Activated T-cell treated with anti-CD3 and anti-CD28 coated beads for 24 hours (primary cell): Measurements from ENCODE around the gene CYP19A1.

ENCODE experiments used
- DNase-seq: peaks from one replicate; pipeline ENCODE4 v3.0.0-alpha.2; 2020; ENCODE audit warnings: low read depth

Gene CYP19A1

DNA sequence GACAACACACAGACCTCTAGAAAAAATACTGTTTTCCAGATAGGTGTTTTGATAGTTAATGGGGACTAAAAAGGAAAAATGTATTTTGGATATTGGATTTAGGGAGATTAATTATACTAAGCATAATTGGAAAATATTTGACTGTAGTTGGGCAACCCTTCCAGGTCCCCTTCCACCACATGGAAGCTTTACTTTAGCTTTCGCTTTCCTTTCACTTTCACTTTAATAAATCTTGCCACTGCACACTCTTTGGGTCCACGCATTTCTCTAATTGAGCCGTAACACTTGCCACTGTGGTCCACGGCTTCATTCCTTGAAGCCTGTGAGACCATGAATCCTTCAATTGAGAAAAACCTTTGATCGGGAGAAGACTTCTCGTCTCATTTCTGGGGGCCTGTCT is 18.6 kb upstream of the CYP19A1 start:
- DNase-seq, result no peak

DNA sequence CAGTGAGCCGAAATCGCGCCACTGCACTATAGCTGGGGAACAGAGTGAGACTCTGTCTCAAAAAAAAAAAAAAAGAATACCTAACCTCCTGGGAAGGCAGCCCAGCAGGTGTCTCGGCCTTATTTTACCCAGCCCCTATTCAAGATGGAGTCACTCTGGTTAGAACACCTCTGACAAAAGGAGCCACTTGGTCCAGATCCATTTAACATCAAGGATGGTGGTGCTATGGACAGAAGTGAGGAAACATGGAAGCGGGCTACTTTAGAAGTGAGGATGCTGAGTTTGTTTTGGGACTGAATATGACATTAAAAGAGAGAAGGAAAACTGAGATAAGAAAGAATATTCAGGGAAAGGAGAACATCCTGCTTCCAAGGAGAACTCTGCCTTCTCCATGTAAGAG is 17.8 kb upstream of the CYP19A1 start:
- DNase-seq, result no peak

- no peak for DNase-seq
Observed at GRCh38 chr15:51355096-51355495, 16.7 kb upstream of the CYP19A1 start.

DNA sequence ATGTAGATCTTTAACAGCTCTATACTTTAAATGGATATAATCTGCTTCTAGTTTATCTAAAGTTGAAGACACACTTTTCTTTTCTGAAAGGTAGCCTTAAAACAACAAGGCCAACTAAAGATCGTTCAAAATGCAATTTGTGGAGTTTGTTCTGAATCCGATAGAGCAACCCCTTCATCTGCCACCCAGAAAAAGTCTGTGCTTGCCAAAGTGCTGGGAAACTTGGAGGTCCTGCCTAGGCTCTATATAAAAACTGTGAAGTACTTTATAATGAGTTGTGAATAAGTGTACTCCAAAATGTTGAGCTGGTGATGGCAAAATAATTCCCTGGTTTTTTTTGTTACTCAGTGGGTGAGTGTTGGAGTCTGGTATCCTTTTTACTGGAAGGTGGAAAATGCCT is 15.6 kb upstream of the CYP19A1 start:
- DNase-seq, result no peak

DNA sequence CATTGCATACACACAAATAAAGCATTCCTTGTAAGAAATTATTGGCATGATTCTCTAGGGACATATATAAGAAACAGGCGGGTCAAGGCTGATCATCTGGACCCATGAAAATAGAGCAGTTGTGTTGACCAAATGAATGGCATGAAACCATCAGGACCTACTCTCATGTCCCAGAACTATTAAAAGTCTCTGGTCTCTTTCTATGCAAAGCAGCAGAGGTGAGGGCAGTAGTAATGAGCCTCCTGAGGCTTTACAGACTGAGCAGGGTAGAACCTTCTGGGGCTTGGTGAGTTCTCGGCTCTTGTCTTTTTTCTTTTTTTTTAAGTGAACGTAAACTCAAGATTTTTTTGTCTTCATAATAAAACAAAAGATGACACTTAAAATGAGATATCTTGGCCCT is 12.3 kb upstream of the CYP19A1 start:
- no peak for DNase-seq

DNA sequence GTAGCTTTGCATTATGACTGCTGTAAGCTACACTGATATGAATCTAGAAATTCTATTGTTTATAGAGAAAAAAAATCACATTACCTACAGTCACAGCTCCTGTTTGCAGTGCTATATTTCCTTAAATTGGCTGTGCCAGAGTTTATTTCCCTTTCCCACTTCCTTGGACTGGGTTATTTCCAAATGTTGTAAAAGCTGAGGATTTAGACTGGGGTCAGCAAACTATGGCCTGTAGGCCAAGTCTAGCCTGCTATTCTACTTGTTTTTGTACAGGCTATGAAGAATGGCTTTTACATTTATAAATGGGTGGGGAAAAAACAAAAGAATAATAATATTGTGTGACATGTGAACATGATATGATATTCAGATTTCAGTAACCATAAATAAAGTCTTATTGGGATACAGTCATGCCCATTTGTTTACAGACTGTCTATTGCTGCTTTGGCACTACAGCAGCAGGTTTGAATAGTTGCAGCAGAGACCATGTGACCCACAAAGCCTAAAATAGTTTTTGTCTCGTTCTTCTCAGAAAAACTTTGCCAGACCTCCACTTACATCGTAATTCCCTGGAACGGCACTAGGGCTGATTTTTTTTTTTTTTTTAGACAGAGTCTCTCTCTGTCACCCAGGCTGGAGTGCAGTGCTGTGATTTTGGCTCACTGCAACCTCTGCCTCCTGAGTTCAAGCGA is 10.9 kb upstream of the CYP19A1 start:
- no peak for DNase-seq

DNA sequence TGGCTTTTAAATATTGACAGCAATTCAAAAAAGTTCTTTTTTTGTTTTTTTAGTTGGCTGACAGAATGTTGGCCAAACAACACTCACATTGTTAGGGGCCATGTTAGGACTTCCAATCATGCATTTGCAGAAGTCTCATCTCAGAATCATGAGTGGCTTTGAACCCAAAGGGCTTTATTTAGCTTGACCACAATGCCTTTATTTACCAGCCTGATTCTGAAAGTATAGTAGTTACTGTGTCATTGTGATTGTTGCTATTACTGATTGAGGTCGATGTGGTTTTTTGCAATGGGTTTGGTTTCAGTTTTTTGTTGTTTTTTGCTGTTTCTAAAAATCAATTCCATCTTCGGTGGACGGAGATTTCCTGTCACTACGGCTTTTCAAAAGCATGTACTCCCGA is 10.3 kb upstream of the CYP19A1 start:
- no peak for DNase-seq

GRCh38 chr15:51346136-51346535 is 7.7 kb upstream of the CYP19A1 start:
- DNase-seq, result no peak

- no peak for DNase-seq
Observed at GRCh38 chr15:51343466-51343865, 5.1 kb upstream of the CYP19A1 start.

DNA sequence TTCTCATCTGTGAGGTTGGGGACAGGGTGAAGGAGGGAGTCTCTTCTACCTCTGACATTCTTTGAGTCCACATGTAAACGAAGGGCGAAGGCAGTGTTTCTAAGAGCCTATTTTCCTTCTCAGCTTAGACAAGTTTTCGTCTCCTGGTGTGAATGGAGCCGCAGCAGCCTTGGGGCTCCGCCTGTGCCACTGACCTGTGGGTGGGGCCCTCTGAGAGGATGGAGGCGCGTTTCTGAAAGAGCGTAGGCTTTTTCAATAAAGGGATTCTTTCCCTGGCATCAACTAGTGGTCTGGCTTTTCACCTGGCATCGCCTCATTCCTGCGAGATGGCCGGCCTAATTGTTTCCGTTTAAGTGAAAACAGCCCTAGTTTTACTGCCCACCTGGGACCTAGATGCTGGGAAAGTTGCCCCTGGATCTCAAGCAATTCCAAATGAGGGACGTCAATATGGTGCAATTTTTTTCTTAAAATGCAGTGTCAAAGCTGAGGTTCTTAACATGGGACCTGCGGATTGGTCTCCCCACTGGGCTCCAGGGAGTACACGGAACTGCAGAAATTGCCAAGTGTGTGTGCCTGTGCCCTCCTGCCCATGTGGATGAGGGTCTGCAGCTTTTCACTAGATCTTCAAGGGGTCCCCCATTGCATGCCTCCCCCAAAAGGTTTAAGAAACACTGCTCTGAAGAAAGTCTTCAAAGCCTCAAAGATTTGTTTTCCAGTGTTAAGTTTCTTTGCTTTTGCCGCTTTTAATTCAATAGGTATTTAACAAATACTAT is 4.0 kb upstream of the CYP19A1 start:
- DNase-seq, result no peak

DNA sequence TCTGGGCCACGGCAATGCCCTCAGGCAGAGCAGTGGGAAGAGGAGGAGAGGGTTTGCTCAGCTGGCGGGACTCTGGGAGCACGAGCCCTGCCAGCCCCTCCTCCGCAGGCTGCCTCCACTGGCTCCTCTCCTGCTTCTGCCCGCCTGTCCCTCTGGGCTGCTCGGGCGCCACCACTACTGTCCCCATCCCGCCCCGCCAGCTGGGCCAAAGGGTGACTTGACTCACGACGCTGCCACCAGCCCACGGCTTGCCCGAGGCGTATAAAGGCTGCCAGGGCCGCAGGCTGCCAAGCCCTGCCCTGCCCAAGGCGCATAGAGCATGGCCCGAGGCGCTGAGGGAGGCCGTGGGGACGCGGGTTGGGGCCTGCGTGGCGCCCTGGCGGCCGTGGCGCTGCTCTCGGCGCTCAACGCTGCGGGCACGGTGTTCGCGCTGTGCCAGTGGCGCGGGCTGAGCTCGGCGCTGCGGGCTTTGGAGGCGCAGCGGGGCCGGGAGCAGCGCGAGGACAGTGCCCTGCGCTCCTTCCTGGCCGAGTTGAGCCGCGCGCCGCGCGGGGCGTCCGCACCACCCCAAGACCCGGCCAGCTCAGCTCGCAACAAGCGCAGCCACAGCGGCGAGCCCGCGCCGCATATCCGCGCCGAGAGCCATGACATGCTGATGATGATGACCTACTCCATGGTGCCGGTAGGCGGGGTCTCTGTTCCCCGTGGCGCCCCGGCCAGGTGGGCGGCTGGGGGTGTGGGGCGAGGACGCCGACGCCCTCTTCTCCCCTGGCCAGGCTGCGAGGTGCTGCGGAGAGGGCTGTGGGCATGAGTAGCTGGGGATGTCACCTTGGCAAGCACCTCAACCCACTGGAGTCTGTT is 3.2 kb upstream of the CYP19A1 start, which contains the start of gene GLDN:
Gene GLDN, plus strand, starts transcription at position 290 of the 861 bp plus-strand sequence. Its CDS starts 30 bp downstream, at position 320.
- DNase-seq, result no peak

- DNase-seq, result no peak
Observed at GRCh38 chr15:51335538-51336410, 2.6 kb downstream of the CYP19A1 start.

DNA sequence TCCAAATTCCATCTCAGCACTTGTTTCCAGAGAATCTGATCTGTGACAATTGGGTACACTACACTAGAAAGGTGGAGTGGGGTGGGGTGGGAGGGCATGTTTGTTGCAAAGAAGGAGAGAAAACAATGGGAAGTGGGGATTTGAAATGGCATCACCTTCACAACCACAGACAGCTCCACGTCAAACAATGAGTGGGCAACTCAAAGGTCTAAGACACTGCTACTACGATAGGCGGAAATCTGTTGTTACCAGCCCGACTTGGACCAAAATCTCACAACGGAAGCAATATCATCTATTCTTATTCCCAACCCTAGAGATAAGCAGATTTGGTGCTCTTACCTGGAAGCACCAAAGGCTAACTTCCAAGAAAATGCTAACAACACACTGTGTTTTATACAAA is 3.3 kb downstream of the CYP19A1 start:
- DNase-seq, result no peak

DNA sequence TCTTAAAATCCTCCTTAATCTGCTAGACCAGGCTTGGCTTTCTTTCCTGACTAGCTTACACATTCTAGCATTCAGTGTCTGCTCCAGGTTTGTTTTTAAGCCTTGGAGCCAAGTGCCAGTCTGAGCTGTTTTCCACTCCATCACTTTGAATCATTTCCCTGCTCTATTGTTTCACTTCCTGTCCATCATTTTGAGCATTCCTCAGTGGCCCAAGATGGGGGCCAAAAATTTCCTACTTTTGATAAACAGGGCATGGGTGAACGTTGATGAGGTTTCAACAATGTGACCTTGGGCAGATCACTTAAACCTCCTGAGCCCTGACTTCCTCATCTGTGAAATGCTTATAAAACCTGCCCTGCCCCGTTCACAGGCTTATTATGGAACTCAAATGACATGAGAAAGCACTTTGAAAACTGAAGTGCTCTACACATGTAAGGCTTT is 4.4 kb downstream of the CYP19A1 start:
- no peak for DNase-seq

GRCh38 chr15:51333571-51333970 is 4.8 kb downstream of the CYP19A1 start:
- DNase-seq, result no peak

DNA sequence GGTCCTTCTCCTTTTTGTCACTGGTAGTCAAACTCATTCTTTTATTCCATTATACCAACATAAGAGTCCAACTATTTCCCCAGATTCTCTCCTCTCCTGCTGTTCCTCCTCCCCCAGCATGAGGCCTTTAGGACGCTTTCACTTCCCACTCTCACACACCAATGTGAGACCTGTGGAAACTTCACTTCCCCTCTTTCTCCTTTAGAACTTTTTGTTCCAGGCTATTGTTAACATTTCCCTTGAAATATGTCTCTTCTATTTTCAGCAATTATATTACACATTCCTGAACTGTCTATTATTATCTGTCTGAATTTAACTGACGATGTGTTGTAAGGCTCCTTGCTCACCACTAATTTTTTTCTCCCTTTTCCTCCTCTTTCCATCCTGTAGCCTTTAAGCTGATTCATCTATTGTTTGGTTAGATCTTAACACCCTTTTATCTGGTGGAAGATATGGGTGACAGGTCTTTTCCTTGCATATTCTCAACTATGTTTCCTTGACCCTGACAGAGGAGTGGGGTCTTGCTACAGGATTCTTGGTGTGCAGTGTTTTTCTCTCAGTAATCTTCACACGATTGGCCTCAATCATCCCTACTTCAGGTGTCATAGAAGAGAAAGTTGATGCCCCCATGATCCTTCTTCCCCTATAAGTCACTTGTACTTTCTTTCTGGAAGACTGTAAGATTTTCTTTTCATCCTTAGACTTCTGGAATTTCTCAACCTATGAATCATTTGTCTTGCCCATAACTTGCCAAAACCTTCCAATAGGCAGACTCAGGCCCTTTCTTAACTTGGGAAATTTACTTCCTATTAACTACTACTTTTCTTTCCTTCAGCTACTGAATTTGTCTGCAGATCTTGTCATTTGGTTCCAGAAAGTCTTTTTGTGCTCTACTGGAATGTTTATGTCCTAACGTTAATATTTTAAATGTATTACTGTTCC is 5.9 kb downstream of the CYP19A1 start:
- no peak for DNase-seq

GRCh38 chr15:51331141-51331540 is 7.3 kb downstream of the CYP19A1 start:
- DNase-seq, result no peak

DNA sequence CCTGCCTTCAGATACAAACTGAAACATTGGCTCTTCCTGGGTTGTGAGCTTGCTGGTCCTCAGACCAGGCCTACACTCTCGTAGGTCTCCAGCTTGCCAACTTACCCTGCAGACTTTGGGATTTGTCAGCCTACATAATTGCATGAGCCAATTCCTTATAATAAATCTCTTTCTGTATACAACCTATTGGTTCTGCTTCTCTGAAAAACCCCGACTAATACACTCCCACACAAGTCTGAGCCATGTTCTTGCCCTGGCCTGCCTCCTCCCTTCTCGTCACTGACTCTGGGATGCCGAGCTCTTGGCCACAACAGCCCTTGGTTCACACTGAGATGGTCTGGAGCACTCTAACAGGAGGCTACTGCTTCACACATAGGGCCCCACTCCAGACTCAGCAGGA is 9.5 kb downstream of the CYP19A1 start:
- no peak for DNase-seq

DNA sequence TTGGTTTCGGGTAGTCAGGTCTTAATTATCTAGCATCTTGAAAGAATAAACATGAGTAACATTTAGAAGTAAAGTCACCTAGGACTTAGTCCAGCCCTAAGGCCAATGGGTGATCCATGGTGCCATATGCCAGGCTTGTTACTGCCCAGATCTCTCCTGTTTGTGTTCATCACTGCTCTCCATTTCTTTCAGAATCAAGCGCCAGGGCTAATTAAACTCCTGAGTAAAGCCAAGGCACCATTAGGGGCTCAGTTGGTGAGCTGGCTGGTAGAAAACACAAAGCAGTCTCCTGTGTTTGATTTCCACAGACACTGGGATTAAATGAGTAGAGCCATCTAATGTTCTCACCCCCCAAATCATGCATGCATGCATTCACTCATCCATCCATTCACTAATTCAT is 11.3 kb downstream of the CYP19A1 start:
- no peak for DNase-seq

GRCh38 chr15:51325167-51325566 is 13.2 kb downstream of the CYP19A1 start:
- no peak for DNase-seq

- no peak for DNase-seq
Observed at GRCh38 chr15:51323749-51324148, 14.6 kb downstream of the CYP19A1 start.
